Activated gamma-delta T cell treated with anti-CD3 and anti-CD28 coated beads, Interleukin-2, amount 50 U/mL, for 16 hours (primary cell): ENCODE data around the gene ANKRD31.

Source experiments
- DNase-seq: peaks from one replicate; pipeline ENCODE4 v3.0.0-alpha.2; 2020; ENCODE audit warnings: low read depth

ANKRD31 gene

GRCh38 chr5:75059912-75060545 lies 176.6 kb downstream of the ANKRD31 start:
- no peak for DNase-seq

DNA sequence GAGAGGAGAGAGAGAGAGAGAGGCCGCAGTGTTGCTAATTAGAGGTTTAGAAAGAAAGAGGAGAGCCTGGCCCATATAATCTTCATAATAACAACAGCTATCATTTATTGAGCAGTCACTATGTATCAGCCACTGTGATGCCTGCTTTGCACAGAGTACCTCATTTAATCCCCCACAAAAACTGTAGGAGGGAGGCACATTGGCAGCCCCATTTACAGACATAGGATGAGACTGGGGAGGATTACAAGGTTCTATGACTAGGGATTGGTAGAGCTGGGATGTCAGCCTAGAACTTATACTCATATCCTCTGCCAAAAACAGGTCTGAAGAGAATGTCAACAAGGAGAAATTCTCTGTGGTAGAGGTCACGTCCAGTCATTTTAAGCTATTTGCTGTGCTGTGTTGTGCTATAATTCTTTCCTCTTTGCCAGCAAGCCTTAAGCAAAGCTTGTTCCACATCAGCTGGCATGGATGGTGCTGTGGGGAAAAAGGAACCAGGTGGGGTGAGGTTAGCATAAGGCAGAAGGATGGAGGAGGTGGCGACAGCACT lies 177.6 kb downstream of the ANKRD31 start:
- DNase-seq = no peak

DNA sequence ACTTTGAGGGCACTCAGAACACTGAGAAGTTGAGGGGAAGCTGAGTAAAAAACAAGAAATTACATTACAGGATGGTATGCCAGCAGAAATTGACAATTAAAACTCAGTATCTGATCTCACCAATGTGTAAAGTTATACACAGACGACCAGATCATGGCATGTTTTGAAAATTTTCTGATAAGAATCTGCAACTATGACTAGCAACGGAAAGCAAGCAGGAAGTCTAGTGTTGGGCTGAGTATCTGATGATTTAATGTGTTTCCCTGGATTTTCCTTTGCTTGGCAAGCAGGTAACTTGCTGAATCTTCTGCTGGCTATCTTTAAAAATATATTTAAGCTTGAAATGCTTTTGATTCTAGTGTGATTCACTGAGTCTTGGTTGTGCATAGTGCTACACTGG lies 179.1 kb downstream of the ANKRD31 start:
- no peak for DNase-seq

DNA sequence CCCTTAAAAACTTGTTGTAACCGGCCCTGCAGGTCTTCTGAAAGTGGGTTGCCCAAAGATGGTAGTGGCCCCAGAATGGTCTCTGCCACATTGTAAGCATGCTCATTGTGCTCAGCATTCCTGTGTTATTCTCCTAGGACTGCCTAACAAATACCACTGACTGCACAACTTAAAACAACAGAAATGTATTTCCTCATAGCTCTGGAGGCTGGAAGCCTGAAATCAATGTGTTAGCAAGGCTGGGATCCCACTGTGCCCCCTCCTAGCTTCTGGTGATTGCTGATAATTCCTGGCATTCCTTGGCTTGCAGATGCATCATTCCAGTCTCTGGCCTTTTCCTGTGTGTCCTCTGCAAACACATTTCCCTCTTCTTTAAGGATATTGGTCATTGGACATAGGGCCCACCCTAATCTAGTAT lies 180.9 kb downstream of the ANKRD31 start:
- DNase-seq = no peak

GRCh38 chr5:75054134-75054930 lies 182.3 kb downstream of the ANKRD31 start:
- no peak for DNase-seq

GRCh38 chr5:75053304-75054133 lies 183.2 kb downstream of the ANKRD31 start:
- no peak for DNase-seq

GRCh38 chr5:75053054-75053303 lies 183.7 kb downstream of the ANKRD31 start:
- no peak for DNase-seq

GRCh38 chr5:75052192-75053053 lies 184.3 kb downstream of the ANKRD31 start, which contains the start of gene GCNT4:
Gene GCNT4, minus strand, starts transcription at chr5:75052558. Its CDS starts 22,521 bp downstream, at chr5:75030037.
- DNase-seq = no peak

DNA sequence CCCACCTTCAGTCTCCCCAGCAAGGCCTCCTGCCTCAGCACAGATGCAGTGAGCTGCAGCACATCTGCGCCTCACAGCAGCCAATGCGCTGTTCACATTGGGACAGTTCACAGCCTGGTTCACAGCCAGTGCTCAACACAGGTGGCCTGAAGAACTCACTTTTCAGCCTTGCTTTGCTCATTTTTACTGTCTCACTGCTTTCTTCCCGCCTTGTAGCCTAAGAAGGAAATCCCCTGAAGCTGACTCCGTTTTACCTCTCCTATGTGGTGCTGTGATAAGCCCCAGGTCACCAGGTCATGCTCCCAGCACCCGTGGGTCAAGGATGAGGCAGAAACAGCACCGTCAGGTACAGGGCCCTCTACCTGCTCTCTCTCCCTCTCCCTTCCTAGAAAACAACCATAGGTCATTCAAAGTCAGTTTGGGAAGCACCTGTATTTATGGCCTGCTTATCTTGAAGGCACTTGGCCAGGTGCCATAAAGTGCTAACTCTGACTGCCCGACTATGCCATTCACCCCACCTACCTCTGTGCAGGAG lies 185.4 kb downstream of the ANKRD31 start:
- no peak for DNase-seq

DNA sequence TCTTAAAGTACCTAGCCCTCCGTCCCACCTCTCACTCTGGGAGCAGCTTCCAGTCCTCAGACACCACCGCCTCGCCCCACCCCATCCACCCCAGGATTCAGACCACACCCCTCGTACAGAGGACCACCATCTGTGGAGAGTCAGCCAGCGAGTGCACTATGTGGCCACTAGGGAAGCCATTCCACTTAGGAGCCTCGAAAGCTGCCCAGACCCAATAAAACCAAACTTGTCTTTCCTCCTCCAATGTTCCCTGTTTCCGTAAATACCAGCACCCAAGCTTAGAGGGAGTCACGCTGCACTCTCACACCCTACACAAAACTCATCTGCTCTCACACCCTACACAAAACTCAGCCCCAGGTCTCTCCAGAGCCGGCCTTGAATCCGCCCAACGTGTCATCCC lies 186.3 kb downstream of the ANKRD31 start:
- DNase-seq = no peak

DNA sequence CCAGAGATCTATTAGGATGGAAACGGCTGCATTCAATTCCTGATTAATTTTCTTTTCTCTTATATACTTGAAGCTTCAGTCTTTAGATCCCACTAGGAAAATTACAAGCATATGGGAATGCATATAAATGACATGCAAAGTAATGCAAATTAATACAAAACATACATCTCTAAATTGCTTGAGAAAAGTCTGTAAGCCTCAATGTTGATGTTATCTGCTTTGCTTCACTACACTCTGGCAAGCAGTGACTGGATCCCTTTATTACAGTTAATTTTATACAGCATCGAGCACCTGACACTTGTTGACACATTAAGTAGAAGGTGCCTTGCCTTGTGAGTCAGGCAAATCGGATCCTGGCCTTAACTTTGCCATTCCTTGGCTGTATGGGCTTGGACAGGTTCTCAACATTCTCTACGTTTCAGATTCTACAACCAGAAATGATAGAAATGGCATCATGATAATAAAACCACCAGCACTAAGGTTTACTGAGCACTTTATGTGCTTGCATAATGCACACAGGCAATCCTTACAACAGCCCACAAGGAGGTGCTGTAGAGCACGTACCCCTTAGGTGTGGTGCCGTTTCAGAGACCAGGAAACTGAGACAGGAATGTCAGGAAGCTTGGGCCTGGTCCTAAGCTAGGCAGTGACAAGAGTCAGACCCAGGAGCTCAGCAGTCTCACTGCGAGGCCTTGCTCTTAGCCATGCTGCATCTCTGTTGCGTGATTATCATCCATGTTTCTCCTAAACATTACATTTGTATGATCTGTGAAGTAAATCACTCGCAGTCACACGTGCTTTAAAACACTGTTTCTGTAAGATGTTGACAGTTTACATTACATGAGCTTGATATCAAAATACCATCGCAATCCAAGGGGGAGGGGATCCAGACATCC lies 187.0 kb downstream of the ANKRD31 start:
- DNase-seq = peak; percentile 51

DNA sequence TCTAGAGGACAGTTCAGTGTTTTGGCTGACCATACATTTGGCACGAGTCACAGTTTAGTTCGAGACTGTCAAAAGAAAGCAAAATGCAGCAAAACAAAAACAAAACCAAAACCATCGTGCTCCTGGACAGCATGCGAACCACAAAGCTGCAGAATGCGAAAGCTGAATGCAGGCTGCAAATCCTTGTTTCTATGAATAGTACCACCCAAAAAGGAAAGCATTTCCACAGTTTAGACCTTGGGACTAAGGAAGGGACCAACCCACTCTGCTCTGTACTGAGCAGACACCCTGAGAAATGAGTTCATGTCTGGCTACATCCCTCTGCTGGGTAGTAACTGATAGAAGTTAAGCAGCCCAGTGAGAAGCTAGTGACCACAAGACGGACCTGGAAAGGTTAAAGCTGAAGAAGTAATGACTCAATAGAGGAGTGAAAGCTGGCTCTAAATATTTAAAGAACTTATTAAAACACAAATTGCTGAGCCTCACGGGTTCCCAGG lies 188.2 kb downstream of the ANKRD31 start:
- no peak for DNase-seq

DNA sequence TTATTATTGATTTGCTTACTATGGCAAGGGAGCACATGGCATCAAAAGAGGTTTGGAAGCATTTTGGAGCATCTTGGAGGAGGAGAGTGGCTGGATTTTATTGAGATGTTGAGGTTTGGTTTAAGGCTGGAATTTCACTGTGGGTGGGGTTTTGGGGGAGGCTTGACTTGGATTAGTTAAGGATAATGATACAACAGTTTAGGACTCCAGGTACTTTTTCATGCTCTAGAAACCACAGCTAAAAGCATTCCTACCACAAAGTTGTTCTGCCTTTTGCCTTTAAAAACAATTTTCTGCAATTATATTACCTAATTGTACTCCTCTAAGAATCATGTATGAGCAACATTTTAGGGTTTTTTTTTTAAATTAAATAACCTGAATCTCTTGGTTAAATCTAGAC lies 189.3 kb downstream of the ANKRD31 start:
- no peak for DNase-seq

- no peak for DNase-seq
These were observed 190.1 kb downstream of the ANKRD31 start for GRCh38 chr5:75046366-75047142.

GRCh38 chr5:75045071-75045470 lies 191.6 kb downstream of the ANKRD31 start:
- DNase-seq = no peak

DNA sequence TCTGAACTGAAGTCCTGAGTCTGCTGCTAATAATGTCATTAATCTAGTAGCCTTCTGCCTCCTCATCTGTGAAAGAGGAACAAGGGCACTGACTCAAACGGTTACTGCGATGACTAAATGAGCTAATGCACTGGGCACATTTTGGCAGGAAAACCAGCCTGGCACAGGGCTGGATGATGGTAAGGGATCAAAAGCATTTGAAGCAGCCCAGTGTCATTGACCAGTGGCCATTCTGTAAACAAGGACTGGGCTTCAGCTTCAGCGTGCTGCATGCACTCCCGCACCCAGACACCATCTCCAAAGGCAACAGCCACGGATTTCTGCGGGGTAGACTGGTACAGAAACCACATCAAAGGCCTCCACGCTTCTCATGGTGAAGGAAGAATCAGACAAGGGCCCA lies 192.3 kb downstream of the ANKRD31 start:
- DNase-seq = no peak

- no peak for DNase-seq
These were observed 192.9 kb downstream of the ANKRD31 start for GRCh38 chr5:75043633-75044264.

GRCh38 chr5:75042522-75042921 lies 194.2 kb downstream of the ANKRD31 start:
- DNase-seq = no peak

GRCh38 chr5:75040973-75041372 lies 195.7 kb downstream of the ANKRD31 start:
- DNase-seq = no peak
